GM21717 (cell line): Measurements from ENCODE around the gene SET.
A peak's percentile ranks its signal among the peaks of the same experiment; 100 is the strongest.

ENCODE experiments used
- ATAC-seq: cut with Tn5 transposase; IDR thresholded peaks from one replicate; pipeline ENCODE4 v1.9.1; 2021; ENCODE audit warnings: mild to moderate bottlenecking, moderate library complexity; ENCODE audit not compliant: unreplicated experiment

SET gene

GRCh38 chr9:128707446-128707845 lies 18.4 kb downstream of the SET start:
- no peak for ATAC-seq

GRCh38 chr9:128712451-128713410 lies 23.7 kb downstream of the SET start:
- no peak for ATAC-seq

- no peak for ATAC-seq
Observed at GRCh38 chr9:128713411-128713780, 24.4 kb downstream of the SET start.

- ATAC-seq, result no peak
Observed at GRCh38 chr9:128713941-128714573, 25.0 kb downstream of the SET start.

GRCh38 chr9:128714586-128715435 lies 25.8 kb downstream of the SET start:
- ATAC-seq, result no peak

GRCh38 chr9:128715436-128715750 lies 26.4 kb downstream of the SET start:
- no peak for ATAC-seq

GRCh38 chr9:128716581-128717254 lies 27.7 kb downstream of the SET start:
- ATAC-seq, result no peak

- ATAC-seq, result no peak
Observed at GRCh38 chr9:128718047-128718446, 29.0 kb downstream of the SET start.

GRCh38 chr9:128718475-128718874 lies 29.5 kb downstream of the SET start:
- no peak for ATAC-seq

- ATAC-seq, result no peak
Observed at GRCh38 chr9:128719919-128720605, 31.0 kb downstream of the SET start.

- no peak for ATAC-seq
Observed at GRCh38 chr9:128720841-128721486, 31.9 kb downstream of the SET start.

- no peak for ATAC-seq
Observed at GRCh38 chr9:128721487-128722010, 32.5 kb downstream of the SET start.

- no peak for ATAC-seq
Observed at GRCh38 chr9:128722380-128723351, 33.6 kb downstream of the SET start.

- ATAC-seq, result no peak
Observed at GRCh38 chr9:128723352-128723865, 34.4 kb downstream of the SET start.

GRCh38 chr9:128723866-128724743 lies 35.1 kb downstream of the SET start, which contains the start of gene ZDHHC12:
ZDHHC12 (minus strand) TSS chr9:128724127; CDS start chr9:128724093, 34 bp downstream.
- ATAC-seq, result peak; percentile 84

GRCh38 chr9:128724744-128725211 lies 35.8 kb downstream of the SET start:
- peak; percentile 19 for ATAC-seq
